Thyroid gland (tissue), 4 donors: Measurements from ENCODE around the gene MYO5A.

Source experiments
- POLR2A ChIP-seq, 2 donors: fragments of 450-650 bp; IDR thresholded peaks; one replicate each; pipeline ENCODE4 v1.6.1; 2017; ENCODE audit warnings: antibody characterized with exemption in 2 of 2, mild to moderate bottlenecking in 2 of 2, moderate library complexity in 1 of 2
- TF ChIP-seq, protein P1 (sequence below), 6 experiments: fragments of 200-600 bp in 3 of 6; fragments of 450-650 bp in 3 of 6; sonication (generic) in 3 of 6; IDR thresholded peaks; one replicate each; pipeline ENCODE4 v1.5.1; 2016 to 2019; ENCODE audit warnings: antibody characterized with exemption in 6 of 6, mild to moderate bottlenecking in 2 of 6, inconsistent platforms in 1 of 6, moderate library complexity in 1 of 6

- TF ChIP-seq, protein P1, sequence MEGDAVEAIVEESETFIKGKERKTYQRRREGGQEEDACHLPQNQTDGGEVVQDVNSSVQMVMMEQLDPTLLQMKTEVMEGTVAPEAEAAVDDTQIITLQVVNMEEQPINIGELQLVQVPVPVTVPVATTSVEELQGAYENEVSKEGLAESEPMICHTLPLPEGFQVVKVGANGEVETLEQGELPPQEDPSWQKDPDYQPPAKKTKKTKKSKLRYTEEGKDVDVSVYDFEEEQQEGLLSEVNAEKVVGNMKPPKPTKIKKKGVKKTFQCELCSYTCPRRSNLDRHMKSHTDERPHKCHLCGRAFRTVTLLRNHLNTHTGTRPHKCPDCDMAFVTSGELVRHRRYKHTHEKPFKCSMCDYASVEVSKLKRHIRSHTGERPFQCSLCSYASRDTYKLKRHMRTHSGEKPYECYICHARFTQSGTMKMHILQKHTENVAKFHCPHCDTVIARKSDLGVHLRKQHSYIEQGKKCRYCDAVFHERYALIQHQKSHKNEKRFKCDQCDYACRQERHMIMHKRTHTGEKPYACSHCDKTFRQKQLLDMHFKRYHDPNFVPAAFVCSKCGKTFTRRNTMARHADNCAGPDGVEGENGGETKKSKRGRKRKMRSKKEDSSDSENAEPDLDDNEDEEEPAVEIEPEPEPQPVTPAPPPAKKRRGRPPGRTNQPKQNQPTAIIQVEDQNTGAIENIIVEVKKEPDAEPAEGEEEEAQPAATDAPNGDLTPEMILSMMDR (IDR thresholded peaks at IDR 0.05): no peak
- no peak for TF ChIP-seq POLR2A (IDR thresholded peaks at IDR 0.05)
These were observed 62.5 kb downstream of the MYO5A start for GRCh38 chr15:52466134-52466701.
